Islet precursor cell (in vitro differentiated cells): ENCODE measurements around the gene TPCN2.

Experiments
- DNase-seq: peaks from one replicate; pipeline ENCODE4 v3.0.0-alpha.2; 2018

The TPCN2 gene

DNA sequence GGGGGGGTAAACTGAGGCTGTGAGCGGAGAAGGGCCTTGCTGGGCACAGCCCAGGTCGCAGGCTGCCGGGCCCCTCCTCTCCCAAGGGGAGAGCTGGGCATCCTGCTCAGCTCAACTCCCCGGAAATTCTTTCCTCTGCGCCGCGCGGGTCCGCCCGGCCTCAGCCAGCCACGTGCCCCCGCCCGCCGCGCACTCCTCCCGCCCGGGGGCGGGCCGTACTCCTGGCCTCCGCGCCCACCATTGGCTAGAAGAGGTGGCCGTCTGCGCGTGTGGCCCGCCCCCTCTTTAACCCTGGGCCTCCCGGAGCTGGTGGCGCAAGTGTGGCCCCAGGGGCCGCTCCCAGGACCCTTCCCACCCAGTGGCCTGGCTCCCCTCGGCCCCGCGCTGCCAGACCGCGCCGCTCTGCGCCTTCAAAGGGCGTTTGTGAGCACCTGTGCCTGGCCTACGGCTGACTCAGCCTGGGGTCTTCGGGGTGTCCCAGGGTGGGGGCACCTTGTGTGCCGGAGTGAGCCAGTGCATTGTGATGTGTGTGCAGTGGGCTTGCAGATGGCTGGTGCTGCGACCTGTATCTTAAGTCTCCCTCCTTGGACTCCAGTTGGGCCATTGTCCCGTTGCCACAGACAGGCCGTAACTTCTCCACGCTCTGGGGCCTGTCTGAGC is 37.6 kb upstream of the TPCN2 start:
- DNase-seq = peak; percentile 81

DNA sequence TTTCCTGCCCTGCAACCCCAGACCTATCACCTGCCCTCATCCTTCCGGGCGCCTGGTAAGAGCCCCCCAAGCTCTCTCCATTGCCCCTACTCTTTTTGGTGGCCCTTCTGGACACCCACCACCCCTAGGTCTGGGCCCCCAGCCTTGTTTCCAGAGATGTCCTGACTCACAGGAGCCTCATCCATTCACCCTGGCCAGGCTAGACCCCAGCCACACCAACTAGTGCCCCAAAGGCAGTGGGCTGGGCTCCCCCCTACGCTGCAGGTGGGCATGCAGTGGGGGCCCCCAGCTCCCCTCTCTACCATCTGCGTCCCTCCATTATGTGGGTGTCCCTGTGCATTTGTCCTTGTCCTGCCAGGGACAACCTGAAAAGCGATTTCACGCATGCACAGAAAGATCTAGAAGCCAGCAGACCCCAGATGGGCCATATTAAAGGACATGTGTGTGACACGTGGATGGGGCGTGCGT is 37.1 kb upstream of the TPCN2 start:
- DNase-seq = no peak

DNA sequence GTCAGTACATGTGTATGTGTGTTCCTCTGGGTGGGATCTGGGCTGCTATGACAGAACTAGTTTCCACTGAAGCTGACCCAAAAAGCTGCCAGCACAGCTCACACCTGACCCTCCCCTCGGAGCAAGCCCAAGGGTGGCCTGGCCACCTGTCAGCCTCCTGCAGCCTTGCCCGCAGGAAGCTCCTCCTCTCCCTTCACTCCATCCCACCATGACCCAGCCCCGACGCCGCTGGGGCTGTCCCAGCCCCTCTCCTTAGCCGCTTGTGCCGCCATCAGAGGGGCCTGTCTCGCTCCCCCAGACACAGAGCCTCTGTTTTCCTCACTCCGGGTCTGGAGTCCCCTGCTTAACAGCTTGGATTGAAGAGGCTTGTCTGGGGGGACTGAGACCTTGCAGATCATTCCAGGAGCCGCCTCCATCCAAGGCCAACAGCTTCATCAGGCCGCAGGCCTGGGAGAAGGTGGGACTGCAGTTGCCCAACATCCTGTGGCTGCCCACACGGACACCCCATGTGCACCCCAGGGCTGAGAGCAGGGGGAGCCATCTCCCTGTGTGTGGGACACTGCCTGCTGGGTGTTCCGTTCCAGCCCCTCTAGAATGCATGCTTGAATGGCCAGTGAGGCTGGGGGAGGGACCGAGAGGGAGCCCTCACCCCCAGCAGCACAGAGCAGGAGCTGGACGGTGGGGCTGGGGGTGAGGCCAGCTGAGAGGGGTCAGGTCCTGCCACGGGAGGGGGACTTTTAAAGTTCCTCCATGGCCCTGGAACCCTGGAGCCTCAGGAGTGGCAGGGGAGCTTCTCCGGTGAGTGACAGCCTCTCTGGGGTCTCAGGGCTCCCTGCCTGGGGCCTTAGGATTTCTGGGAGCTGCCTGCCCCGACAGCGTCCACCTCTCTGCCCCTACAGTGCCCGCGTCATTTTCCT is 36.4 kb upstream of the TPCN2 start:
- peak; percentile 58 for DNase-seq

DNA sequence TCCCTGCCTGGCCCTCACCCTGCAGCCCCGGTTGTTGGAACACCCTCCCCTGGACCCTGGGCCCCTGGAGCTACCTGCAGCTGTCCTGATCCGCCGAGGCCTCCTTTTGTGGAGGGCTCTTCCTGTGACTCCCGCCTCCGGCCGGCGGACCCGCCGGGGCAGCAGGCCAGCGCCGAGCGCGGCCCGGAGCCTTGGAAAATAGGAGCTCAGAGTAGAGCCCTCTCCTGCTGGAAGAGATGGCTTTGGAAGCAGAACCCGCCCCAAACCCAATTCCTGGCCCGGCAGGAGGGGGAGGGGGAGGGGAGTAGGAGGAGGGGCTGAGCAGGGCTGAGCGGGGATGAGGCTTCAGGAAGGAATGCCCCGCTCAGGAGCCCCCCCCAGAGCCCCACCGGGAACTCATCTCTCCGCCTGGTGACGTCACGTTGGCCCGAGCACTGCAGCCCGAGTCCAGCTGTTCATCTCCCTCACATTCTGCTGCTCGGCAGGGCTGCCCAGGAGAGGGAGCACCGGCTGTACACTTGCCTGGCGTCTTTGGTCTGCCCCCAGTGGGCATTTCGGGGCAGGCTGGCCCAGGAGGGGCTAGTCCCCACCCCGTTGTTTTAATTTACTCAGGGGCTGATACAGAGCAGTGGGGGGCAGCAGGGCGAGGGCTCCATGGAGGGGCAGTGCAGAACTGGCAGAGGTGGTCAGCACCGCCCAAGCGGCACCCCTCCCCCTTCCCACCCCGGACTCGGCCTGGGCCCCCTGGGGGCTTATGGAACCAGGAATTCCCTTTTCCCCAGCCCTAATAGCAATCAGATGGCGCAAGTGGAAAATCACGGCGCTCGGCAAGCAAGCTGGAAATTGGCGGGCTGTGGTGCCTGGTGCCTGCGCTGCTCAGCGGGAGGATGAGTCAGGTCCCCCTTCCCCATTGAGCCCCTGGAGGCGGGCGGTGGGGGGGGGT is 35.5 kb upstream of the TPCN2 start, which contains the start of gene MRGPRF:
Gene MRGPRF, minus strand, starts transcription at position 238 of the 943 bp plus-strand sequence. CDS start 3,345 bp downstream, outside the sequence.
- DNase-seq = peak; percentile 84

DNA sequence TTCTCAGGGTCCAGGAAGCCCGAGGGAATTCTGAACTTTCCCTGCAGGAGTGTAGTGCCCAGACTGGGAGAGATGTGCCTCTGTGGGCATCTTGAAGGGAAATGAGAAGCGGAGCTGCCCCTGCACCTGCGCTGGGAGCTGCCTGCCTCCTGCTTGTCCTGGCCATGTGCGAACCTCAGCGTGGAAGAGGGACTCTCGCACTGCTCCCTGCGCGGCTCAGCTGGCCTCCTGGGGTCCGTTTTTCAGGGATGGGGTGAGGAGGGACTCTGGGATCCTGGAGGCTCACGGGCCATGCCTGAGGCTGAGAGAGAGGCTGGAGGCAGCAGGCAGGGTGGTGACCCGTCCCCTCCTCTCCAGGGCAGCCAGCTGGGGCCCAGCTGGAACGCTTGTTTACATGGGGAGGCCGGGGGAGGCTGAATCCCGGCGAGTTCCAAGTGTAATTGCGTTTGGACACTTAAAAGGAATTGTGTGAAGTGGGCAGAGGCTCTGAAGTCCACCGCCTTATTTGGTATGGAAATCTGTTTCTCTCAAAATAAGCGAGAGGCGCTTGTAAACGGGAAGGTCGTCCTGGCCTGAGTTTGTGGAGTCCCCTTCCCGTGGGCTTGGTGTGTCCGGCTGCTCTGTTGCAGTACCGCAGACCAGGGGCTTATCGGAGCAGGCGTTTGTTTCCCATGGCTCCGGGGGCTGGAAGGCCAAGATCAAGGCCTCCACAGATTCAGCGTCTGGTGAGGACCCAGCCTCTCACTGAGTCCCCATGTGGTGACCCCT is 34.5 kb upstream of the TPCN2 start:
- peak; percentile 60 for DNase-seq

DNA sequence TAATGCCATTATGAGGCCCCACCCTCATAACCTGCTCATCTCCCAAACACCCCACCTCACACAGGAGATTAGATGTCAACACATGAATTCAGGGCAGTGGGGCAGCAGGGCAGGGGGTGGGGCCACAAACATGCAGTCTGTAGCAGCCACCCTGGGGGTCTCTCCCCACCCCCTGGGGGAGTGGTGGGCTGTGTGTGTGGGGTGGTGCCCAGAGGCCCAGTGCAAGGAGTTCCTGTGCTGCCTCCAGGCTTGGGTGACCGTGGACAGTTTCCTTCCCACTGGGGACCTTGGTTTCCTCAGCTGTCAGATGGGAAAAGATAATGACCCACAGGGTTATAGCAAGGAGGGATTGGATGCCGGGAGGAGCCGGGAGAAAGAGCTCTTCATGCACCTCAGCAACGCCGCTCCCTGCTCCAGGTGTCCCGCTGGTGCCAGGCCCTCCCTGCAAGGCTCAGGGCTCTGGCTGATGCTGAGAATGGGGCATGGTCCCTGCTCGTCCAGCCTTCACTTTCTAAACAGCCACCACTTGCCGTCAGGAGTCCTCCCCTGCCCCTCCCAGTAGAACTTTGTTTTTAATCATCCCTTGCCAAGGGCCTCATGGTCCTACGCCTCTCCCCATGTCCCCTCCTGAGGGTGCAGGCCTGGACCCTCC is 33.7 kb upstream of the TPCN2 start:
- no peak for DNase-seq

DNA sequence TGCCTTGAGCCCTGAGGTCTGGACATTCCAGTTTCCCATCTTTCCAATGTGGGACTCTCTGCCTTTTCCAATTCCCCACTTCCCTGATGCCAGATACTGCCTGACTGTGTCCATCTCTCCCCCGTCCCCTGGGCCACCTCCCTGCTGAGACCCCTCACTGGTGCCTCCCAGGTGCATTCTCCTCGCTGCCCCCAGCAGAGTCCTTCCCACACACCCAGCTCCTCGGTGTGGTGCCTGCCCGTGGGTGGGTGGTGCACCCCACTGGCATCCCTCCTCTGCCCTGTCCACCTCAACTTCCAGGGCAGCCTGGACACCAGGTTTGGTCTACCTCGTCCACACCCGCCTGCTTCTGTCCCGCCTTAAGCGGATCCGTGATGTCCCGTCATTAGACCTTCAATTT is 30.8 kb upstream of the TPCN2 start:
- DNase-seq = no peak

DNA sequence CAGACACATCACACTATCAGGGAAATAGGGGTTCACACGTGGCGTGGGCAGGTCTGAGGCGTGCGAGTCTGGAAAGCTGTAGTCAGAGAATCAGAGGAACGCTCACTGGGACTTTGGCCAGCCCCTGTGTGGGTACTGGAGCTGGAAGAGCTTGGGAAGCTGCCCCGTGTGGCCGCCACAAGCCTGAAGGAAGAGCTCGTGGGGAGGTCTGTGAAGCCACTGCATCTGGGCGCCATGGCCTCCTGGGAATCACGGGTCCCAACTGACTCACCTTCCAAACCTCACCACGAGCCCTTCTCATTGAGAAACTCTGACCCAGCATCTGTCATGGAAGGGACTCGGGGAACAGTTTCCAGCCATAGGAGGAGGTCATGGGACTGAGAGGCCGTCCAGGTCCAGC is 29.8 kb upstream of the TPCN2 start:
- no peak for DNase-seq

DNA sequence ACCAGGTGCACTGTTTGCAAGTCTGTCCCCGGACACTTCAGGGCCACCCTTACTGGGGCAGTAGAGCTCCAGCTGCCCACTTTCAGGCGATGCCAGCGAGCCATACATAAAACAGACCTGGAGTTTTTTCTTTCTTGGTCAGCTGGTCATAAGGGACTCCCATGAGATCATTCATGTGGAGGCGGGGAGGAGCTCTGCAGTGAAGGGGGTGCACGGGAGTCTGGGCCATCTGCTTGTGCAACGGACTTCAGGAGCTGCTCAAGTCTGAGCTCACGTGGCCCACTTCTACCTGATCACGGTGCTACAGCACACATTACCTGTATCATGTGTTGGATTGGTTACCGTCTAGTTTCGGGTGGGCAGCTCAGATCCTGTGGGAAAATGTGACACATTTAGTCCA is 26.5 kb upstream of the TPCN2 start:
- no peak for DNase-seq

DNA sequence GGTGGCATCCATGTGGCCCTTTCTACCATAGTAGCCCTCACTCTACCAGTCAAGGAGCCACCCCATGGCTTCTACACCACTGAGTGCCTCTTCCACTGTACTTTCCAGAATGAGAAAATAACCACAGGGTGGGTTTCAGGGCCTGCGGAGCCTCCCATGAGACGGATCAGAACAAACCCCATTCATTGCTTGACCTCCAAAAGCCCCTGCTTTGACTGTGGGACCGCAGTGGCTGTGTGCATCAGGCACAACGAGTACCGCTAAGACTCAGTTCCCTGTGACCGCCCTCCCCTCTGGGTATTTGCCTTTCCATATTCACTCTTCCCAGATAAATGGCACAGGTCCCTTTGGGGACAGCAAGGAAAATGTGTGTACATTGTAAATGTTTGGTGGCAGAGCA is 24.2 kb upstream of the TPCN2 start:
- no peak for DNase-seq

DNA sequence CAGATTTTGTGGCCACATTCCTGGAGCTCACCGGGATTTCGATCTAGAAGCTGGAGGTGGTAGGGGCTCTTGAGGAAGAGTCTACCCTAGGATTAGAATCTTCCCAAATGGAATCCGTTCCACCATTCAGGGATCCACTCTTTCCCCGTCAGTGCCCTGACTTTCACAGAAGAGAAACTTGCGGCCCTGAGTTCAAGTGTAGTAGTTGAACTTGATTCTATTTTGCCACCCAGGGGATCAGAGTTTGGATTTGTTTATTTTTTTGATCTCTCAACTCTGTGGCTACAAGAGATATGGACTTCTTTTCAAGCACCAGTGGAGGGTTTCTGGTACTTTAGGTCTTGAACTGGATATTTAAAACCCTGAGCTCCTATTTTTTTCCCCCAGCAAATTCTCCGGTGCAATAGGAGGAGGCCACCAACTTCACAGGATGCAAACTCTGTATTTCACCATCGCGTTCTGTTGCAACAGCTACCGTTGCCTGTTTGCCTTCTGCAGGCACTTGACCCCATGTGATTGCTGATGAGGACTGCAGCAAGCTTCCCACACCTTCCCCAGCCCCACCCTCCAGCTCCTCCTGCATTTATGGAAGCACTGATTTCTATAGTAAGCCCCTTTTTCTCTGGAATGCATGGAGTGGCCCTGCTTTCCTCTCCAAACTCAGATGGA is 20.9 kb upstream of the TPCN2 start:
- no peak for DNase-seq

DNA sequence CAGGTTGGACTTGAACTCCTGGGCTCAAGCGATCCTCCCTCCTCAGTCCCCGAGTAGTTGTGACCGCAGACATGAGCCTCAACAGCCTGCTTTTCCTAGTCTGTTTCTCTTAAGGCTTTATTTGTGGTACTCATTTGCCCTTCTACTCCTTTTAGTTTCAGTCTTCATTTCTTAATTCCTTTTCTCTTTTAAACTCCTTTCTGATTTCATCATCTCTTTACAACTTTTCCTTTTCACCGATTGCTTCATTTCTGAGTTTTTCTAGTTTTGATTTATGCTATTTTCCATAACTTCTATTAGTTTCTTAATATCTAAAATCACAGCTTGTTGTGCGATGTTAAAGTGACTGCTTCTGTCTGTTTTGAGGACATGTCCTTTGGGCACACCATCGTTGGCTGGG is 18.4 kb upstream of the TPCN2 start:
- no peak for DNase-seq

DNA sequence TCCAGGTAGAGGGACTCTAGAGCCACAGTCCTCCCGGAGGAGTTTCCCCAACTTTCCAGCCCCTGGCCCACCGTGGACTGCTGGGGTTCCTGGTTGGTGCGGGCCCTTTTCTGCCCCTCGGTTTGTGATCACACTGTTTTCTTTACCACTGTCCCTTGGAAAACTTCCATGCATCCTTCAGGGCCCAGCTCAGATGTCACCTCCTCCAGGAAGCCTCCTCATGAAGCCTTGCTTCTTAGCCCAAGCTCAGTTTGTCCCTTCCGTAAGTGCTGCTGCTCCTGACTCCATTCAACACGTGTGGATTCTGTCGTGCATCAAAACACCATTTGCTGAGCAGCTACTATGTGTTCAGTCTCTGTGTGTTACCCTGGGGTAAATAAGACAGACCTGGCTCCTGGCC is 15.9 kb upstream of the TPCN2 start:
- DNase-seq = no peak

DNA sequence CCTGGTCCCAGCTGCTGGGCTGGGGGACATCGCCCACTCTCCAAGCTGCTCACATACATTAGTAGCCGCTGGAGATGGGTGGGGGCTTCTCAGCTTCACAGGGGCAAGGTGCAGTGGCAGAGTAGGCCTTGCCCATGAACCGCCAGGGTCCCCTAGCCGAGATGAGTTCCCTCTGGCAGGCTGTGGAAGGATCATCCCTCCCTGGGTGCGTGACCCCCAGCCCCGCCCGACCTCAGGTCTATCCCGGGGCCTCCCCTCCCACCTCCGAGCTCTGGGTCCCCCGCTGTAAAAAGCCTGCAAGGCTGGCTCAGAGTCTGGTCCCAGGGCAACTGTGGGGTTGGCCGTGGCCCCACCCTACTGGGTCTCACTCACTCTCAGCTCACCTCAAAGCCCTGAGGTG is 15.3 kb upstream of the TPCN2 start:
- DNase-seq = no peak

DNA sequence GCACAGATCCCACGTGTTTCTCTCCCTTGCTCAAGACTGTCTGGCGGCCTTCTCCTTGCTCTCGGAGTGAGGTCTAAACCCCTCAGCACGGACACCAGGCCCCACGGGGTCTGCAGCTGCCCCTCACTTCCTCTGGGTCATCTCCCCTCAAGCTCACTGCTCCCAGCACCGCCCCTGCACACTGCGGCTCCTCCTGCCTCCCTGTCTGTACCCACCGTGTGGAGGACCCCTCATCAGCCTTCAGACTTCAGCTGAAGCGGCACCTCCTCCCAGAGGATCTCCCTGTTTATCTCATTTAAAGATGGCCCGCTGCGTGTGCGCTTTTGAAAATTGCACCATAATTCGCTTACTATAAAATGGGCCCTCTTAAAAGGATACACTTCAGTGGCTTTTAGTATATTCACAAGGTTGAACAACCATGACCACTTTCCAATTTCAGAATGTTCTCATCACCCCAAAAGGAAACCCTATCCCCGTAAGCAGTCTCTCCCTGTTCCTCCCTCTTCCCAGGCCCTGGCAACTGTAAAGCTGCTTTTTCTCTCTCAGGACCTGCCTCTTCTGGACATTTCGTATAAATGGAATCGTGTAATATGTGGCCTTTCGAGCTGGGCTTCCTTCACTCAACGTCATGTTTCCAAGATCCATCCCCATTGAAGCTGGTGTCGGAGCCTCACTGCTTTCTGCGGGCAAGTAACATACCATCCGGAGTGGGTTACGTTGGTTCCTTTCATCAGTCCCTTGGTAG is 14.4 kb upstream of the TPCN2 start:
- no peak for DNase-seq

DNA sequence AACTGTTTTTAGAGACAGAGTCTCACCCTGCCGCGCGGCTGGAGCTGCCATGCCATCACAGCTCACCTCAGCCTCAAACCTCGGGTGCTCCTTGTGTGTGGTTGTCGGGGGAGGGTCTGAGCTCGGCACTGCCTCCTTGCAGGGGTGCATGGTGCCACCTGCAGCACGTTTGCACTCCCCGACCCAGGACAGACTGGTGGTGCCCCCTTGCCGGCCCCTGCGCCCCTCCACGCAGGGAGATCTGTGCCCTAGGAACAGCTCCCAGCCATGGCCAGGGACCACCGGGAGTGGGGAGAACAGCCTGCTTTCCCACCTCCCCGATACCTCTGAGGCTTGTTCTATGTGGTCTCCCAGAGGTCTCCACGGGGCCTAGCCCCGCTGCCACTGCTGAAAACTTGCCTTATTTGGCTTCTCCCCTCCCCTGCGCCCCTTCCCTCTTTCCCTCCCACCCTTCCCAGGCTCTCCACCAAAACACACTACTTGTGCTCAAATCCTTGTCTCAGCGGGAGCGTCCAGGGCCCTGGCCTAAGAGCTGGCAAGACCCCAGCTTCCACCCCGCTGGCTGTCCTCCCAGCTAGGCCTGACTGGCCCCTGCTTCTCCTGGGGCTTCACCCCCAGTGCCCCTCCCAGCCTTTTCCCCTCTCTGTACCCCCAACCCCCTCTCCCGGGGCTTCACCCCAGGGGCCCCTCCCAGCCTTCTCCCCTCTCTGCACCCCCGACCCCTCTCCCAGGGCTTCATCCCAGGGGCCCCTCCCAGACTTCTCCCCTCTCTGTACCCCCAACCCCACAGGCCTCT is 13.4 kb upstream of the TPCN2 start:
- no peak for DNase-seq

DNA sequence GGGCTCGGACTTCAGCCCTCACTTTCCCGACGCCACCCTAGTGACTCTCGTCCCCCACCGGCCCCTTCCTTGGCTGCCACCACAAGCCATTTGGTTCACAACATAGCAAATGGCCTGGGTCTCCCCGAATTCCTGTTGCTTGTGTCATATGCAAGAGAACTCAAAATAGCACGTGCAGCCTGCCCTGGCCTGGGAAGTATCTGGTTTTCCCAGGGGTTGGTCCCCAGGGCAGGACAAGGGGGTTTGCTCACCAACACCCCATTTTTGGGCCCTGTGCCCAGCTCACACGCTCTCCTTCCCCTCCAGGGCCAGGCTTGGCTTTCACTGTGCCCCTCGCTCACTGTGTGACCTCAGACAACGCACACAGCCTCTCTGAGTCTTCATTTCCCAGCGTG is 12.8 kb upstream of the TPCN2 start:
- DNase-seq = no peak

DNA sequence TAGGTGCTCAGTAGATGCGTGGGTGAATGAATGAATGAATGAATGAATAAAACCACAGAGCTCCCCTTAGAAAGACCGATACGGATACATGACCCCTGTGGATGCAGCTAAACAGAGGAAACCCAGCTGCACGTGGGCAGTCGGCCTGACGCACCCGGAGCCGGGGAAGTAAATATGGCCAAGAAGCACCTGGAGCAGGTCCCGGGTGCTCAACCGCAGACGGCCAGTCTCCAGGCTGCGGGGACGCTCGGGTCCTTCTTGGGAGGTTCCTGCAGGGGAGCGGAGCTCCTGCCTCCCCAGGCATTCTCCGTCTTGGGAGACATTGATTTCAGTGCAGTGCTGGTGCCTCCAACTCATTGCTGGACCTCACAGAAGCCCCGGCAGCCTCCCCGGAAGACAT is 11.7 kb upstream of the TPCN2 start:
- DNase-seq = no peak

DNA sequence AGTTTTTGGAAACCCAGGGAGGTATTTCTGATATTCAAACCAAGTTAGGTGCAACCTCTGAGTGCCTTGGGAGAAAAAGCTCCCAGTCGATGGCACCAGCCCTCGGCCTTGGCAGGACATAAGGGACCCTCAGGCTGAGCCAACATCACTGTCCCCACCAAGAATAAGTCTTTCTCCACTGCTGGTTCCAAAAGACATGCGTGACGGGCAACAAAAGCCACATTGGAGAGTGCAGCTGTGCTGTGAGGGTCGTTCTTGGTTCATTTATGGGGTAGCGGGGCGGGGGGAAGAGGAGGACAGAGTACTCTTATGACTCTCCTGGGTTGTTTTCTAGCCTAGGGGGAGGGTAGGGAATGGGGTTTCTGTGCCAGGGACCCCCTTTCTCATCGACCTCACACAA is 11.2 kb upstream of the TPCN2 start:
- no peak for DNase-seq

DNA sequence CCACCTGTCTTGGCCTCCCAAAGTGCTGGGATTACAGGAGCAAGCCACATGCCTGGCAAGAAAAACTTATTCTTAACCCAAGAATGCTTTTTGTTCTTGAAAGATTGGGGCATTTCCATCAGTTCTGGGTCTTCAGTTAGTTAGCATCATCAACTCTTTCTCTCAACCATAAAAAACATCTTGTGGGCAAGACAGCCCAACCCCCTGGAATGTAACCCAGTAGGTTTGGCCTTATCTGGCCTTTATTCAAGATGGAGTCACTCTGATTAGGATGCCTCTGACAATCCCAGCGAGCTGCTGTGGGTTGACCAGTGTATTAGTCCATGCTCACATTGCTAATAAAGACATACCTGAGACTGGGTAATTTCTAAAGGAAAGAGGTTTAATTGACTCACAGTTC is 9.2 kb upstream of the TPCN2 start:
- no peak for DNase-seq
